H1 (cell line): ENCODE data around the gene IDUA.
"Not testable (repeated sequence)": the region's sequence is repeated elsewhere in the genome, so short reads cannot be mapped to it uniquely, and the experiment has no call there.

Experiments used
- CHD1 ChIP-seq: IDR thresholded peaks from 2 replicates; pipeline ENCODE4 v1.6.1; 2012; ENCODE audit warnings: low read depth, low read length, improper control_type of control experiment
- HDAC6 ChIP-seq: IDR thresholded peaks from one replicate; pipeline ENCODE4 v1.7.1; 2012; ENCODE audit warnings: low read depth, mild to moderate bottlenecking, inconsistent platforms, low read length, moderate library complexity
- JUN ChIP-seq: IDR thresholded peaks from 2 replicates; pipeline ENCODE4 v1.6.1; 2011; ENCODE audit warnings: low read depth, mild to moderate bottlenecking, improper control_type of control experiment, low read length
- MAFK ChIP-seq: IDR thresholded peaks from 2 replicates; pipeline ENCODE4 v1.6.1; 2012; ENCODE audit warnings: low read depth, mild to moderate bottlenecking, improper control_type of control experiment, low read length
- POLR2A ChIP-seq, 2 experiments: IDR thresholded peaks; 1 replicate in 1 of 2; 2 replicates in 1 of 2; pipeline ENCODE4 v1.6.1; 2011; ENCODE audit warnings: low read depth in 2 of 2, low read length in 2 of 2, mild to moderate bottlenecking in 2 of 2; ENCODE audit errors: control extremely low read depth in 1 of 2
- POLR2AphosphoS5 ChIP-seq: IDR thresholded peaks from 2 replicates; pipeline ENCODE4 v1.6.1; 2011; ENCODE audit warnings: low read depth, low read length
- SIN3A ChIP-seq, 2 experiments: IDR thresholded peaks in 1 of 2; conservative IDR thresholded peaks in 1 of 2; 2 replicates each; pipeline ENCODE4 v1.6.1; 2011 to 2012; ENCODE audit warnings: low read length in 2 of 2, improper control_type of control experiment in 1 of 2, low read depth in 1 of 2, mild to moderate bottlenecking in 1 of 2
- TF ChIP-seq, protein P1 (sequence below), 3 experiments: IDR thresholded peaks; 1 replicate in 2 of 3; 2 replicates in 1 of 3; pipeline versions ENCODE4 v1.5.1 to v1.6.1; 2011; ENCODE audit warnings: low read length in 3 of 3, mild to moderate bottlenecking in 3 of 3, inconsistent platforms in 2 of 3, low read depth in 1 of 3, moderate library complexity in 1 of 3; ENCODE audit not compliant: insufficient read depth in 1 of 3; ENCODE audit errors: control extremely low read depth in 1 of 3

DNA sequence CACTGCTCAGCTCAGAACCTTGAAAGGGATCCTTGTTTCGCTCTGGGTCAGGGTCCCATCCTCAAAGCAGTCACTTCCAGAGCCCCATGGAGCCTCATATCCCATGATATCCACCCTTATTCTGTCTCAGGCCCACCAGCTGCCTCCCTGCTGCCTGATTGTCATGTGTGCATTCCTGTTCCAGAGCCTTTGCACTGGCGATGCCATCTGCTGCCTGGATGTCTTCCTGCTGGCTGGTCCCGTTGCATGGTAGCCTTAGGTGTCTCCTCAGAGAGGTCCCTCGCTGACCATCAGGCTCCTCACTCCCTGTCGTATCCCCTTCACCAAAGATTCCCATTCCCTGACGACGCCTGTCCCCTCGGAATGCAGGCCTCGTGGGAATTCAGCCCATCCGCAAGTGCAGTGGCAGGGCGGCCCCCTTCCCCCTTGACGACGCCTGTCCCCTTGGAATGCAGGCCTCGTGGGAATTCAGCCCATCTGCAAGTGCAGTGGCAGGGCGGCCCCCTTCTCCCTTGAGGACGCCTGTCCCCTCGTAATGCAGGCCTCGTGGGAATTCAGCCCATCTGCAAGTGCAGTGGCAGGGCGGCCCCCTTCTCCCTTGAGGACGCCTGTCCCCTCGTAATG, 12.5 kb downstream of the IDUA start:
- not testable (repeated sequence) for TF ChIP-seq HDAC6; SIN3A (conservative IDR thresholded peaks at IDR 0.05 in 1 of 2, IDR thresholded peaks at IDR 0.05 in 1 of 2; ENCODE audit: low read depth in 1 of 2, low read length in 2 of 2); POLR2A (IDR thresholded peaks at IDR 0.05; ENCODE audit: control extremely low read depth in 1 of 2, low read depth in 2 of 2, low read length in 2 of 2); JUN; POLR2AphosphoS5; MAFK; CHD1
- TF ChIP-seq, protein P1, sequence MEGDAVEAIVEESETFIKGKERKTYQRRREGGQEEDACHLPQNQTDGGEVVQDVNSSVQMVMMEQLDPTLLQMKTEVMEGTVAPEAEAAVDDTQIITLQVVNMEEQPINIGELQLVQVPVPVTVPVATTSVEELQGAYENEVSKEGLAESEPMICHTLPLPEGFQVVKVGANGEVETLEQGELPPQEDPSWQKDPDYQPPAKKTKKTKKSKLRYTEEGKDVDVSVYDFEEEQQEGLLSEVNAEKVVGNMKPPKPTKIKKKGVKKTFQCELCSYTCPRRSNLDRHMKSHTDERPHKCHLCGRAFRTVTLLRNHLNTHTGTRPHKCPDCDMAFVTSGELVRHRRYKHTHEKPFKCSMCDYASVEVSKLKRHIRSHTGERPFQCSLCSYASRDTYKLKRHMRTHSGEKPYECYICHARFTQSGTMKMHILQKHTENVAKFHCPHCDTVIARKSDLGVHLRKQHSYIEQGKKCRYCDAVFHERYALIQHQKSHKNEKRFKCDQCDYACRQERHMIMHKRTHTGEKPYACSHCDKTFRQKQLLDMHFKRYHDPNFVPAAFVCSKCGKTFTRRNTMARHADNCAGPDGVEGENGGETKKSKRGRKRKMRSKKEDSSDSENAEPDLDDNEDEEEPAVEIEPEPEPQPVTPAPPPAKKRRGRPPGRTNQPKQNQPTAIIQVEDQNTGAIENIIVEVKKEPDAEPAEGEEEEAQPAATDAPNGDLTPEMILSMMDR (IDR thresholded peaks at IDR 0.05; ENCODE audit: control extremely low read depth in 1 of 3, insufficient read depth in 1 of 3, low read depth in 1 of 3, low read length in 3 of 3) = not testable (repeated sequence)
